NCI-H446 (cell line): Measurements from ENCODE around the gene FOXR1.

ENCODE experiments used
- DNase-seq, 2 experiments: peaks; one replicate each; lab custom pipeline; 2025; lab: John Stamatoyannopoulos, UW

FOXR1 gene, protein sequence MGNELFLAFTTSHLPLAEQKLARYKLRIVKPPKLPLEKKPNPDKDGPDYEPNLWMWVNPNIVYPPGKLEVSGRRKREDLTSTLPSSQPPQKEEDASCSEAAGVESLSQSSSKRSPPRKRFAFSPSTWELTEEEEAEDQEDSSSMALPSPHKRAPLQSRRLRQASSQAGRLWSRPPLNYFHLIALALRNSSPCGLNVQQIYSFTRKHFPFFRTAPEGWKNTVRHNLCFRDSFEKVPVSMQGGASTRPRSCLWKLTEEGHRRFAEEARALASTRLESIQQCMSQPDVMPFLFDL

DNA sequence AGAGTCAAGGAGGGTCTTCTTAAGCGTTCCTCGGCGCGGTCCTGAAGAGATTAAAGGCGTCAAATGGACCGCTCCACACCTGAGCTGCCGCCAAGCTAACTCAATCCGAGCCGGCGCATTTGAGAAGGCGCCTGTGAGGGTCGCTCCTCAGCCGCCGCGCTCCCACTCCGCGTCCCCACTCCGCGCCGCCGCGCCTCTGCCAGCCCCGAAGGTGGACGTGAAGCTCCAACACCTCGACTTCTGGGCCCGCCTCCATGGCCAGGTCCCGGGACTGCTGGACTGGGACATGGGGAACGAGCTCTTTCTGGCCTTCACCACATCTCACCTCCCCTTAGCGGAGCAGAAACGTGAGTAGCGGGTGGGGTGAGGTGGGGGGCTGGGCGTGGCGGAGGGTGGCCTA, at the start of gene FOXR1:
FOXR1 (plus strand) TSS at position 116 of the 400 bp plus-strand sequence; CDS start at position 287, 171 bp downstream.
- no peak for DNase-seq

DNA sequence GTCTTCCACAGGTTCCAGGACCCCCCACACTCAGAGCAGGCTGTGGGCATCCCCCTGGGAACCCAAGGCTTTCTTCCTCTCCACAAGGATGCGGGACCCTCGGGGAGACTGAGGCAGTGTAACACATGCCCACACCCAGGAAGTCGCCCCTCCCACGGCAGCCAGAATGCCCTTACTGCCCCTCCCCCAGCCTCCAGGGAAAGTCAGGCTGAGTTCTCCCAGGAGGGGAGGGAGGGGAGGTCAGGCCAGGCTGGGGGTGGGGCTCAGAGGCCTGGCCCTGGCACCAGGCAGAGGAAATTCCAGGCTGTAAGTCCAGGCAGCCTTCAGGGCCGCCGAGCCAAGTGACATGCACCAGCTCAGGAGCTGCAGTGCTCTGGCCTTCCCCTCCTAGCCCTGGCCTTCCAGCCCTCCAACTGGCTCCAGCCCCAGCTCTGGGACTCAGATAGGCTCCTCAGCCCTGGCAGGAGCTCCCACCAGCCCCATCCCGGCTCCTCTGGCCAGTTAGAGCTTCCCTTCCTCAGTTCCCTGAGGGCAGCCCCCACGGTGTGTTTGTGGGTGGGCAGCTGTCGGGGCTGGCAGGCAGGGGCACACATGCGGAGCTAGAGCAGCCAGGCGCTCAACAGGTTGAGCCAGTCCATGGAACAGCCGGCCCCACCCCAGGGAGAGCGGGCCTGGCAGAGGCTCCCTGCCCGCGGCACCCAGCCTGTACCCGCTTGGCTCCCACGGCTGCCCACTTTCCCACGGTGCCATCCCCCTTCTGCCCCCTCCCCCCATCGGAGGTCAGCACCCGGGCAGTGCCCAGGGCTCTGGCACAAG, 49.4 kb upstream of the FOXR1 start:
- DNase-seq: peak in 1 of 2 experiments; percentile 56

DNA sequence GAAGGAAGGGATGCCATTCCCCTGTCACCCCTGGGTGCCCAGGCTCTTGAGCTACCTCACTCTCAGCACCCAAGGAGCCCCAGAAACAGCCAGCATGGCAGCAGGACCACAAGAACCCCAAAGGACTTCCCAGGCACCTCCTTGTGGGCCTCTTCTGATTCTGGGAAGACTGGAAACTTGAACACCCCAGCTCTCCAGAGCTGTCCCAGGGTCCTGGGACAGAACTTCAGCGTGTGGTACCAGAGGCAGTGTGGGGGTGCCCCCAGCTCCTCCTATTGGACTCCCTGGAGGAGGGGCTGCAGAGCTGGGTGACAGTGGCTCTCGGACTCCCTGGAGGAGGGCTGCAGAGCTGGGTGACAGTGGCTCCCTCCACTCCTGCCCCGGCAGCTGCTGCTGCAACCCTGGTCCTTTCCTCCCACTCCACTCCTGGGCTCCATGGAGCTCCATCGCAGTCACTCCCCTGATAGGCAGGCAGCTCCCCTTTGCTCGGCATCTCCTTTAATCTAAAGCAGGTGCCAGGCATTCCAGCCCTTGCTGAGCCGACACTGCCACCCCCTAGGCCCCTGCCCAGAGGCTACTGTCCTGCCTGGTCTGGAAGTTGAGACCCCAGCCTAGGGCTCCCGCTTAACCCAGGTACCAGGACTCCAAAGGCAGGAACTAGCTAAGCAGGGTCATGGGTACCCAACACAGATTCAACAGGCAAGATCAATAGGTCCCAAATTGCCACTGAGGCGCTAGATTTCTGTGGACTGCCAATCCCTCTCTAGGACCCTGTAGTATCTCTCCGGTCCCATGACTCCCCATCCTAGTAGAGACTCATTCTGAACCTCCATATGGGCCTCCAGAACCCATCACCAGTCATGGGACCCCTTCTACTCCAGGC, 48.6 kb upstream of the FOXR1 start:
- DNase-seq: no peak

DNA sequence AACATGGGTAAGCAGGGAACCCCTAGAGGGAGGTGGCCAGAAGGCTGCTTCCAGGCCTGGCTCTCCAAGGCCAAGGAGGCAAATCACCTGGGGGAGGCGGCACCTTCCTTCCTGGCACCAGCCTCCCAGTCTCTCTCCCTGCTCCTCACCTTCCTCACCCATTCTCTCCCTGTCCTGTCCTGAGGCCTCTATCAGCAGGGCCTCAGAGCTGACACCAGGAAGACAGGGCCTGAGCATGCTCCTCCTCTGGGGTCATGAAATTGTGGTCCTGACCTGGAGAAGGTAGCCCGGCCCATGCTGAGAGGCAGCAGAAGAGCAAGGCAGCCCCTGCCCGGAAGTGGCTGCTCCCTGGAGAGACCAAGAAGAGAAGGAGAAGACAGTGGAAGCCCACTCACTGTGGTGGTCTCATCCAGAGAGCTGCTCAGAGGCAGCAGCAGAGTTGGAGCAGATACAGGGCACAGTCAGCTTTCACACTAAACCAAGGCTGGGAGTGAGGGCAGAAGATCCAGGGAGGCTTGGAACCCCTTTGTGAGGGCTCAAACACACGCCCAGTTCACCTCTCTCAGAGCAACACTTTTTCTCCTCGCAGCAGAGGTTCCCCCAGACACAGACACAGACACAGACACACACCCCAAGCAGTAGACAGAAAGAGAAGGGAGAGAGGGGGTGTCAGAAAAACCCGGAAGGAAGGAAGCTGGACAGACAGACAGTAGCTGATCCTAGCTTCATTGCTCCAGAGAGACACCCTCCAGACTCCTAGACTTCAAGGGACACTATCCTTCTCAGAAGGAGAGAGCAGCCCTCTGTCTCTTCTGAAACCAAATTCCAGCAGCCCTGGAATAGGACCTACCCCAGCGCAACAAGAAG, 47.6 kb upstream of the FOXR1 start:
- DNase-seq: no peak

GRCh38 chr11:118924591-118925585, 46.7 kb upstream of the FOXR1 start:
- peak in 1 of 2 experiments; percentile 31 for DNase-seq

DNA sequence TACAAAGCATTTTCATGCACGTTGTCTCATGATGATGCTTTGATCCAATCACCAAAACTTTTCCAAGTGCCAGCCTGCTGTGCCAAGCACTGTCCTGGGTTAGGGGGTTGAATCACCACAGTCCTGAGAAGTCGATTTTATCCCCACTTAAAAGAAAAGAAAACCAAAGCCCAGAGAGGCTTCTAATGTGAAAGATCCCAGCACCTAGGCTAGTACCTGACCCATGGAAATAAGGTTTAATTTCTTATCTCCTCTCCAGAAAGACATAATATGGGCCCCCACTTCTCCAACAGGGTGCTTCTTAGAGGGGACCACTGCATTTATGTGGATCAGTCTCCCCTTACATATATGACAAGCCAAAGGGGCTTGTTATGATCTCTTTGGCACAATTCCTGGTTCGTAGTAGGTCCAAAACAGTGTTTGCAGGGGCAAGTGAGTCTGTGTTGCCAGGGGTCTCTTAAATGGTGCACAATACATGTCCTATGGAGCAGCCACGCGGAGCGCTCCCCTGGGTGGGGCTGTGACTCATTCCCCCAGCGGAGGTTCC, 43.9 kb upstream of the FOXR1 start:
- no peak for DNase-seq

DNA sequence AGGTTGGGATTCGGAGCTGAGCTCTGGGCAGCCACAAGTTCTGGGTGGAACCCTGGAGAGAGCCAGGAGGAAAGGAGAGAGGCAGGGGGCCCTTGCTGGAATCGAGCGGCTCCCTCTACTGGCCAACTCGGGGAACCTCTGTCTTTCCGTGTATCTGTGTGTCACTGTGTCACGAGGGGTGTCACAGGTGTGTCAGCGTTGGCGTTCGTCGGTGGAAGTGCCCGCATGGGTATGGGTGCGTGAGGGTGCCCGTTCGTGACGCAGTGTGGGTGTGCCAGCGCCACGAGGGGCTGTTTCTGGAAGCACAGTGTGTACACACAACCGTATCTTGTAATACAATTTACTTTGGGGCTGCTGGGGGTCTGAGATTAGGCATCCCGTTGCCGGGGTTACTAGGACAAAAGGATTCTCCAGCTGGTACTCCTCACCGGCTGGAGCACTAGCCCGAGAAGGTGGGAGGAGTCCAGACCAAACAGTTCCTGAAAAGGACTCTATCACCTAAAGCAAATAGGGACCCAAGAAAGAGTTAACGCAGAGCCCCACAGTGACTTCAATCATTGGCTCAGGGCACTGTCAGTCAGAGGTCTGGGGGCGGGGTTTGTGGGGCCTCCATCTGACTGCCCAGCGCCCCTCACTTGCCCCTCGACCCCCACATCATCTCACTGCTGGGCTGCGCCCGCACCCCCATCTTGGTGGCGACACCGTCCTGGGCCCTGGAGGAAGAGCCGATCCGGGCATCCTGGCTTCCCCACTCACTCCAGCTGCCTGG, 43.3 kb upstream of the FOXR1 start:
- peak; percentile 92 to 94 for DNase-seq

DNA sequence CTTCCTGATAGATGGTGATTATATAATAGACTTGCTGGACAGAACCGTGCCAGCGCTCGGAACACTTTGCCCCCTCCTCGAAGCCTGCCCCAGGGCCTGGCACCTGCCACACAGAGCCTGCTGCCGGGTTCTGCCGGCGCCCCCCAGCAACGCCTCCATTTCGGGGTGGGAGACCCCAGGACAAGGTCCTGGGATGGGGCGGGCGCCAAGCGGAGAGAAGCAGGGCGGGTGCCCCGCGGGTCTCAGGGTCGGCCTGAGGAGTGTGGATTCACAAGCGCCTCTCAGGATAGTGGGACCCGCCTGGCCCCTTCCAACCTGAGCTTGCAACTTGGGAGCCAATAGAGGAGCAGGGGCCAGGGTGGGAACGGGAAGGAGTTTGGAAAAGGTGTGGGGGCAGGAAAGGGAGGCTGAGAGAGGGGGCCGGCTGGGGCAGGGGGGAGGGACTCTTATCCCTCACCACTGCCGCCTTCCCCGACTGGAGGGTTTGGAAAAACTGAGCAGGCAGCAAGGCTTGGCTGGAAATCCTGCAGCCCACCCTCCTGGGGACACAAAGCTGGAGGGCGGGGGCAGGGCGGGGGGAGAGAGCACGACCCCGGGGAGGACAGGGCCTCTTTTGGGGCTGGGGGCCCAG, 42.6 kb upstream of the FOXR1 start:
- peak; percentile 68 to 85 for DNase-seq

DNA sequence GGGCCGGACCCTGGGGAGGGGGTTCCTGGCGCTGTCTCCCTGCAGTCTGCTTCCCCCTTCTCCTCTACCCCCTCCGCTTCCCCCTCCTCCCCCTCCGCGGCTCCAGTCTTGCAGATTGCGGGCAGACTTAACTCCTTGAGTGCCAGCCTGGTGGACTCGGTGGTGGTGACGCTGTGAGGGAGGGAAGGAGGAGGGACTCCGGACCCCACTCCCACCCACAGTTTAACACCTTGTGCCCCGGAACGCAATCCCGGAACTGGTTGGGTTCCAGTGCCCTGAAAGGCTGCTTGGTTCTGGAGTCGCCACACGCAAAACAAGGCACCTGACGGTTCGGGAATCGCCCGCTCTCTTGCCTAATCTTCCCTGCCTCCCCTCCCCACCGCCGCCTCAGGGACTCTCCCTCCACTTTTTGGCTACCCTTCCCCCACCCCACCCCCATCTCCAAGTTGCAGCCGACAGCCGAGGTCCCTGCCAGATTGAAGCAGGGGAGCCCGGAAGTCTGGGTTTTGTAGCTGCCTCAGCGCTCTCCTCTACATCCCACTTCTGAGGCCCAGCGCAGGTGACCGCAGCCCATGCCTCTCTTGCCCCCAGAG, 42.0 kb upstream of the FOXR1 start:
- DNase-seq: peak; percentile 92 to 94

DNA sequence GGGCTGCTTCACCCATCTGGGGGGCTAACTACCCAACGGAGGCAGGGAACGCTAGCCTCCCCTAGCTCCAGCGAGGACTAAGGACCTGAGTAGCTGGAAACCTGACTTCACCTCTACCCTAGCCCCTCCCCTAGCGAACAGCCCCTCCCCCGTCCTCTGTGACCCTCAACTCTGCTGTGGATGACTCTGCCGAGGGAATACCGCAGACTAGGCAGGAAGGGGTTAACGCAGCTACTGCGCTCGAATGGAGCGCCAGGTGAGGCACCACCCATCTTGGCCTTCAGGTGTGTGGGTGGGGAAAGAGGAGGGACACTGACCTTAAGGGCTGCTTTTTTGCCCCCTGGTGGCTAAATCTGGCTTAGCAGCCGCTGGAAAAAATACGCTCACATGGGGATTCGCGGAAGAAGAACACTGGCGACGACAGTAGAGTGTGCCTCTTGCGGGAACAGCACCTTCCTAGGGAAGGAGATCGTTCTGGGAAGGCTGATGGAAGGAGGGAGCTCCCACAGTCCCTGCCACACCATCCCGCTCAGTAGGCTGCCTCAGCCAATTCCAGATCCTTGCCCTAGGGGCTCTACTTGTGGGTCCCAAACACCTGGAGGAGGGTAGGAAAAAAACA, 41.4 kb upstream of the FOXR1 start:
- peak; percentile 86 for DNase-seq

DNA sequence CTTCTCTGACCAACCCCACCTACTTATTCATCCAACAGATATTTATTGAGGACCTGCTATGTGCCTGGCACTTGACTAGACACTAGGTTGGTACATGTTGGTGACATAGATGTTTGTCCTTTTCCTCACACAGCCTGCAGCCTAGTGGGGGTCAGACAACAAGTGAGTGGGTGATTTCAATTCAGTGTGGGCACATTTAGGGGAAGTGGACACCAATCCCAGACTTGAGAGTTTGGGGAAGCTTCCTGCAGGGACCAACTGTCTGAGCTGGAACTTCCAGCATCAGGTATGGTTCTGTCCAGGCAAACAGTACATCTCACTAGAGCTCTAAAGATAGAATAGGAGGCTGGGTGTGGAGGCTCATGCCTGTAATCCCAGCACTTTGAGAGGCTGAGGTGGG, 40.0 kb upstream of the FOXR1 start:
- DNase-seq: no peak

- DNase-seq: no peak
Observed at GRCh38 chr11:118933486-118933885, 38.1 kb upstream of the FOXR1 start.

- DNase-seq: no peak
Observed at GRCh38 chr11:118935376-118935775, 36.2 kb upstream of the FOXR1 start.

GRCh38 chr11:118938491-118939403, 32.8 kb upstream of the FOXR1 start:
- no peak for DNase-seq

DNA sequence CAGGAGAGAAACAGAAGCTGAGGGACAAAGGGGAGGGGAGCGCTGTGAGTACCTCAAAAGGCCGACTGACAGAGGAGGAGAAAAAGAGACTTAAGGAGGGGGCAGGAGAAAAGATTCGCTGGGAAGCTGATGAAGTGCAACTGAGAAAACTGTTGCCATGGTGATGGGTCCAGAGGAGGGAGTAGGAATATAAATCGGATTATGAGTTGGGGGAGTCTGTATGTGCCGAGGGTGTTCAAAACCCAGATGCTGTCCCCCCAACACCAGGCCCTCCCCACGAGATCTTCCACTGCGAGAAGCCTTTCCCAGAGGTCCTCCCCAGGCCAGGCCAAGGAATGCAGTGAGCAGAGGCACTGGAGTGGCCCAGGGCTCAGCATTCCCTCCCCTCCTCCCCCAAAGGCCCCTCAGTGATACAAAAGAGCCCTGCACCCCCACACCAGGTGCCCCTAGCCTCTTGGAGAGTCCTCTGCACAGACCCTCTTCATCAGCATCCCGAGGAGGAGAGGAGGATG, 32.1 kb upstream of the FOXR1 start:
- DNase-seq: no peak

DNA sequence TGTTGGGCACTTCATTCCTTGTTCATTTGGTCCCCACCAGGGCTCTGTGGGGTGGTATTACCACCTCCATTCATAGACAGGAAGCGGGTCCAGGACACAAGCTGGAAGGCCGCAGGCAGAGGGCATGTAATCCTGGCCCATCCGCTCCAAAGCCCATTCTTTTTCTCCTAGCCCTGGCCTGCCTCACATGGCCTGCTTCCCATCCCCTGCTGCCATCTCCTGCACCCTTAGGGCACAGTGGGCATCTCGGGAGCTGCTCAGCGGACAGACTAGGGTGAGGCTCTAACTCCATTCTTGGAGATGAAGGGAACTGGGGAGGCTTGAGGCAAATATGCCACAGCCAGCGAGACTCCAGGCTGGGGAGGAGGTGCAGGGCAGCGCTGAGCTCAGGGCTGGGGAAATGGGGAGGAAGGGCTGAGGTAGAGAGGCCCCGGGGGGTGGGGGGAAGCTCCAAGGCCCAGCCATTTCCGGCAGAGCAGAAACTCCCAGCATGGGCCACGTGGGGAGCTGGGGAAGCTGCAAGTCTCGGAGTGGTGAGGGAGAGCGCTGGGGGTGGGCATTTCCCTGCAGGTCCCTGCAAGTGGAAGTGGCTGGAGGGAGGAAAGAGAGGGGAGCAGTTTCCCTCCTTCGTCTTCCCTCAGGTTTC, 31.5 kb upstream of the FOXR1 start:
- DNase-seq: no peak
